HepG2 (cell line): Measurements from ENCODE around the gene NBEAL1. TPM values are rescaled to one million over a fixed set of nuclear protein-coding genes. Genes with fewer than 3 reads are reported as not detected.

ENCODE experiments used
- BCL6 ChIP-seq: IDR thresholded peaks from 2 replicates; pipeline ENCODE4 v1.6.1; 2016; ENCODE audit warnings: missing genetic modification reagents, missing compliant biosample characterization
- FOXO4 ChIP-seq: sonication (generic); formaldehyde crosslinking; conservative IDR thresholded peaks from 2 replicates; pipeline ENCODE4 v1.8.1; 2023; ENCODE audit warnings: missing genetic modification reagents
- HOXA9 ChIP-seq: sonication (generic); formaldehyde crosslinking; IDR thresholded peaks from 2 replicates; pipeline ENCODE4 v1.8.1; 2022; ENCODE audit warnings: missing genetic modification reagents, mild to moderate bottlenecking, moderate library complexity, borderline replicate concordance
- MEF2D ChIP-seq: sonication (generic); formaldehyde crosslinking; IDR thresholded peaks from 2 replicates; pipeline ENCODE4 v1.5.1; 2020; ENCODE audit warnings: mild to moderate bottlenecking, missing genetic modification reagents
- NR2F1 ChIP-seq, 2 experiments: fragments of 450-650 bp in 1 of 2; formaldehyde crosslinking in 1 of 2; IDR thresholded peaks; 2 replicates each; pipeline versions ENCODE4 v1.5.0 to v1.6.1; 2016 to 2020; ENCODE audit warnings: mild to moderate bottlenecking in 1 of 2, missing compliant biosample characterization in 1 of 2, missing genetic modification reagents in 1 of 2, moderate library complexity in 1 of 2
- RBFOX2 ChIP-seq: fragments of 200-400 bp; formaldehyde crosslinking; IDR thresholded peaks from 2 replicates; pipeline ENCODE4 v1.6.1; 2017; ENCODE audit warnings: low read depth, mild to moderate bottlenecking, low read length
- SAFB2 ChIP-seq: sonication (generic); formaldehyde crosslinking; IDR thresholded peaks from 2 replicates; pipeline ENCODE4 v1.5.1; 2020; ENCODE audit warnings: missing genetic modification reagents, low read depth, mild to moderate bottlenecking, borderline replicate concordance
- ZC3H13 ChIP-seq: sonication (generic); formaldehyde crosslinking; IDR thresholded peaks from 2 replicates; pipeline ENCODE4 v1.8.1; 2023; ENCODE audit warnings: mild to moderate bottlenecking, missing genetic modification reagents, moderate library complexity
- ZNF282 ChIP-seq: fragments of 450-650 bp; IDR thresholded peaks from 2 replicates; pipeline ENCODE4 v1.6.1; 2018; ENCODE audit not compliant: partially characterized antibody
- ZNF552 ChIP-seq: sonication (generic); formaldehyde crosslinking; IDR thresholded peaks from 2 replicates; pipeline ENCODE4 v1.9.0; 2022; ENCODE audit warnings: missing genetic modification reagents, mild to moderate bottlenecking, borderline replicate concordance
- ZNF558 ChIP-seq: sonication (generic); formaldehyde crosslinking; IDR thresholded peaks from 2 replicates; pipeline ENCODE4 v1.9.0; 2022; ENCODE audit warnings: mild to moderate bottlenecking, missing genetic modification reagents, borderline replicate concordance
- ZNF577 ChIP-seq: sonication (generic); formaldehyde crosslinking; IDR thresholded peaks from 2 replicates; pipeline ENCODE4 v1.4.0; 2020; ENCODE audit warnings: mild to moderate bottlenecking, low read depth, missing genetic modification reagents, borderline replicate concordance
- ZNF639 ChIP-seq: conservative IDR thresholded peaks from 2 replicates; pipeline ENCODE4 v1.6.1; 2018; ENCODE audit warnings: missing genetic modification reagents
- polyA plus RNA-seq, 8 experiments: library from polyadenylated mRNA; depleted of rRNA in 3 of 8; stranded (reverse) in 7 of 8; unstranded in 1 of 8; fragments of >200 nt; fragmentation: Illumina TruSeq in 4 of 8; extraction: Trizol in 4 of 8; gene quantifications; 2 replicates each; pipeline versions ENCODE4 v1.2.1 to v1.2.3, GENCODE V29; 2011 to 2016; ENCODE audit warnings: low read depth in 4 of 8, missing spikeins in 1 of 8, mixed read lengths in 1 of 8; ENCODE audit not compliant: insufficient read depth in 1 of 8
- total RNA-seq, 5 experiments: library from RNA; depleted of rRNA; stranded (reverse); fragments of >200 nt; fragmentation: Illumina TruSeq; extraction: Trizol; gene quantifications; 2 replicates each; pipeline ENCODE4 v1.2.3, GENCODE V29; 2016; ENCODE audit warnings: low read depth in 1 of 5
- TF ChIP-seq, protein P1 (sequence below): IDR thresholded peaks from 2 replicates; pipeline ENCODE4 v1.6.1; 2018; ENCODE audit warnings: missing genetic modification reagents, mild to moderate bottlenecking, missing compliant biosample characterization
- TF ChIP-seq, protein P2 (sequence below): sonication (generic); formaldehyde crosslinking; IDR thresholded peaks from 2 replicates; pipeline ENCODE4 v1.4.0; 2020; ENCODE audit warnings: missing genetic modification reagents

Gene NBEAL1
- total and polyA plus RNA-seq, 2 of the 13 experiments (the other 11 are each of a cell fraction or from before 2014, with no cell fraction given): 6.4 to 15.7 TPM

- no peak for TF ChIP-seq HOXA9
- TF ChIP-seq MEF2D (CRISPR knock-in tag): no peak
- TF ChIP-seq BCL6: peak; percentile 93
- no peak for TF ChIP-seq SAFB2 (CRISPR knock-in tag)
- TF ChIP-seq RBFOX2: 0 out of 2 replicates have a peak, but pooled peaks have one; percentile 6
- TF ChIP-seq ZNF282: no peak
- no peak for TF ChIP-seq ZNF552 (CRISPR knock-in tag)
- TF ChIP-seq, protein P1, sequence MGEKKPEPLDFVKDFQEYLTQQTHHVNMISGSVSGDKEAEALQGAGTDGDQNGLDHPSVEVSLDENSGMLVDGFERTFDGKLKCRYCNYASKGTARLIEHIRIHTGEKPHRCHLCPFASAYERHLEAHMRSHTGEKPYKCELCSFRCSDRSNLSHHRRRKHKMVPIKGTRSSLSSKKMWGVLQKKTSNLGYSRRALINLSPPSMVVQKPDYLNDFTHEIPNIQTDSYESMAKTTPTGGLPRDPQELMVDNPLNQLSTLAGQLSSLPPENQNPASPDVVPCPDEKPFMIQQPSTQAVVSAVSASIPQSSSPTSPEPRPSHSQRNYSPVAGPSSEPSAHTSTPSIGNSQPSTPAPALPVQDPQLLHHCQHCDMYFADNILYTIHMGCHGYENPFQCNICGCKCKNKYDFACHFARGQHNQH (CRISPR knock-in tag): no peak
- TF ChIP-seq ZNF639 (CRISPR knock-in tag): no peak
- no peak for TF ChIP-seq ZNF577
- TF ChIP-seq, protein P2, sequence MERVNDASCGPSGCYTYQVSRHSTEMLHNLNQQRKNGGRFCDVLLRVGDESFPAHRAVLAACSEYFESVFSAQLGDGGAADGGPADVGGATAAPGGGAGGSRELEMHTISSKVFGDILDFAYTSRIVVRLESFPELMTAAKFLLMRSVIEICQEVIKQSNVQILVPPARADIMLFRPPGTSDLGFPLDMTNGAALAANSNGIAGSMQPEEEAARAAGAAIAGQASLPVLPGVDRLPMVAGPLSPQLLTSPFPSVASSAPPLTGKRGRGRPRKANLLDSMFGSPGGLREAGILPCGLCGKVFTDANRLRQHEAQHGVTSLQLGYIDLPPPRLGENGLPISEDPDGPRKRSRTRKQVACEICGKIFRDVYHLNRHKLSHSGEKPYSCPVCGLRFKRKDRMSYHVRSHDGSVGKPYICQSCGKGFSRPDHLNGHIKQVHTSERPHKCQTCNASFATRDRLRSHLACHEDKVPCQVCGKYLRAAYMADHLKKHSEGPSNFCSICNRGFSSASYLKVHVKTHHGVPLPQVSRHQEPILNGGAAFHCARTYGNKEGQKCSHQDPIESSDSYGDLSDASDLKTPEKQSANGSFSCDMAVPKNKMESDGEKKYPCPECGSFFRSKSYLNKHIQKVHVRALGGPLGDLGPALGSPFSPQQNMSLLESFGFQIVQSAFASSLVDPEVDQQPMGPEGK: no peak
- TF ChIP-seq ZNF558 (CRISPR knock-in tag): no peak
- 0 out of 2 replicates have a peak, but pooled peaks have one; percentile 16 for TF ChIP-seq FOXO4 (CRISPR knock-in tag)
- no peak for TF ChIP-seq ZC3H13 (CRISPR knock-in tag)
- 0 out of 4 replicates have a peak, but pooled peaks of 1 of the 2 experiments have one; percentile 9 for TF ChIP-seq NR2F1 (CRISPR knock-in tag; IDR thresholded peaks at IDR 0.05)
These were observed 225.8 kb downstream of the NBEAL1 start (continued) for GRCh38 chr2:203240491-203240890.
